Stimulated activated CD8-positive, alpha-beta memory T cell treated with anti-CD3 and anti-CD28 coated beads, Interleukin-12 subunit alpha, Interleukin-12 subunit beta, amount 100 ng/mL, for 24 hours (primary cell): ENCODE data around the gene COX4I2.

ENCODE experiments used
- DNase-seq: peaks from one replicate; pipeline ENCODE4 v3.0.0-alpha.2; 2020; ENCODE audit errors: extremely low read depth

COX4I2 gene

GRCh38 chr20:31676609-31676989, 38.9 kb downstream of the COX4I2 start:
- no peak for DNase-seq

GRCh38 chr20:31677553-31678260, 40.0 kb downstream of the COX4I2 start:
- DNase-seq: no peak

DNA sequence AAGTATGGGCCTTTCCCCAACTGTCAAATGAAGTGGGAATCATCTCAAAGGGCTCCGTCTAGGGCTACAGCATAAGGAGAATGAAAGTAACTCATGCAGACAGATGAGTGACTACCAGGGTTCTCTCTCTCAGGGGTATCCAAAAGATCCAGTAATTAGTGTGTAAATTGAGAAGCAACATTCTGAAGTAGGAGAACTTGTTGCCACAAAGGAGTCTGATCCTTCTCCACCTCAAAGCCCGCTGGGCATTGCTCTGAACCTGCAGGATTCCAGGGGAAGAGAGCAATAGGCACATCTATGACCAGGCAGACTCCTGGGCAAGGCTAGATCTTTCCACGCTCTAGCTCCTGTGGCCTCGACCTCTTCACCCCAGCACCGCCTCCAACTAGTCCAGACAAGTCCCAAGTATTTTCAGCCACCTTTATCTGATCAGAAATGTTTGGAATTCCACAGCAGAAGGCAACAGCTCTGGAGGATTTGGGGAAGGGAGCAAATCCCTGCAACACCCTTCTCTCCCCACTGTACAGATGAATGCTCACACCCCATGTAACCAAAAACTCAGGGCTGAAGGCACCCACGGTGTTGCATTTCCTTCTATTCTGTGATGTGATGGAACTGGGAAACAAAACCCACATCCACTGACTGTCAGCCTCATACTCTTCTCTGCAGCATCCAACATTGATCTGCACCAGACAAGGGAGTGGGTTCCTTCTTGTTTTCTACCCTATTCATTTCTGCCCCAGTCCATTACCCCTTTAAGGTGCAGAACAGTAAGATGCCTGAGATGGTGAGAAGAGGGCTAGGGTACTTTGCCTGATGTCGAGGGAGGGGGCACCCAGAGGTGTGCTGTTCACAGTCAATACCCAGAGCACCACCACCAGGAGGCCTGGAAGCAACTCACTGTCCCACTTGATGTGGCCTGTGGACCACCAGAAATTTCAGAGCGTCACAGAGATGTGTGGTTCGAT, 41.0 kb downstream of the COX4I2 start:
- no peak for DNase-seq

DNA sequence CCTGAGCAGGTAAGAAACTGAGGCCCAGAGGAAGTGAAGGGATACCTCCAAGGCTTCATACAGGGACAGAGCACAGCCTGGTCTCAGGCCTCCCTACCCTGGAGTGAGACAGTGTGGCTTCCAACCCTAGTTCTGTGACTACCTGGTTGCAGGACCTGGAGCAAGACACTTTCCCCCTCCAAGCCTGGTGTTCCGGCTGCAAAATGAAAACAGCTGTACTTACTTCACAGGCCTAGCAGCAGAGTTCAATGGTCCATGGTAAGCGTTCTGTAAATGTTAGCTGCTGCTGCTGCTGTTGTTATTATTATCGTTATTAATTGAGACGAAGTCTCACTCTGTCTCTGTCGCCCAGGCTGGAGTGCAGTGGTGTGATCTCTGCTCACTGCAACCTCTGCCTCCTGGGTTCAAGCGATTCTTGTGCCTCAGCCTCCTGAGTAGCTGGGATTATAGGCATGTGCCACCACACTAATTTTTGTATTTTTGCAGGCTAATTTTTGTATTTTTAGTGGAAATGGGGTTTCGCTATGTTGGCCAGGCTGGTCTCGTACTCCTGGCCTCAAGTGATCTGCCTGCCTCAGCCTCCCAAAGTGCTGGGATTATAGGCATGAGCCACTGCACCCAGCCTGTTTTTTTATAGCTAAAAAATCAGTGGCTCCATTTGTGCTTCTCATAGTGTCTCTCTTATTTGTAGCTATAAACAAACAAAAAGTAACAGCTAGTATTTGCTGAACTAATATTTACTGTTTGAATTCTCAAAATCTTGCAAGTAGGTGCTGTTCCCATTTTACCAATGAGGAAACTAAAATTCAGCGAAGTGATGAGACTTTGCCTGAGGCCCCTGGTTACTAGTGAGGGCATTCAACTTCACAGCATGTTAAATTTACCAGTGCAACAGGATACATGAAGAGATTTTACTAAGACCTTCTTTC, 41.9 kb downstream of the COX4I2 start:
- DNase-seq: no peak

DNA sequence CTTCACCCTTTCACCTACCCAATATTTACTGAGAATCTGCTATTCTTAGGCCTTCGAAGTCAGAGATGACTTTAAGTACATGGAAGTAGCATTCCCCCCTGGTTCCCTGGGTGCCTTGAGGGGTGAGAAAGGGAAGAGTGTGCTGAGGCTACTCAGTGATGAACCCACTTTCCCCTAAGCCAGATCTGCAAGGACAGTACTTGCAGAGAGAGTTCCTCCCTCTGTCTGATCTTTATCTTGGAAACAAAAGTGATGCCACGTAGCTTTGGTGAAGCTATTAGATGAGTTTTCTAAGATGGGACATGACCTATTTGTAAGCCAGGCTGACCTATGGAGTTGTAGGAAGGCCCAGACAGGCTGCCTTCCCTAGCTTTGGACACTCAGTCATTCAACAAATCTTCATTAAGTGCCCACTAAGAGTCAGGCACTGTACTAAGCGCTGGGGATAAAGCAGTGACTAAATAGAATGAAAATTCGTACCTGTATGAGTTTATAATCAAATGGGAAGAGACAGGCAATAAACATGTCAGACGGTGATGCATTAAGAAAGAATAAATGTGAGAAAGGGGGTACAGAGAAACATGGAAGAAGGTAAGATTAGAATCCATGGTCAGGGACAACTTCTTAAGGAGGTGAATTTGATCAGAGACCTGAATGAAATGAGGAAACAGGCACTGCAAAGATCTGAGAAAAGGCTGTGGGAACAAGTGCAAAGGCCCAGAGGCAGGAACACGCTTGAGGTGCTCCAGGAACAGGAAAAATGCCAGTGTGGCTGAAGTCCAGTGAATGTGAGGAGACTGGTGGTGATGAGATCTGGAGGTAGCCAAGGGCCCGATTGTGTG, 42.8 kb downstream of the COX4I2 start:
- no peak for DNase-seq

DNA sequence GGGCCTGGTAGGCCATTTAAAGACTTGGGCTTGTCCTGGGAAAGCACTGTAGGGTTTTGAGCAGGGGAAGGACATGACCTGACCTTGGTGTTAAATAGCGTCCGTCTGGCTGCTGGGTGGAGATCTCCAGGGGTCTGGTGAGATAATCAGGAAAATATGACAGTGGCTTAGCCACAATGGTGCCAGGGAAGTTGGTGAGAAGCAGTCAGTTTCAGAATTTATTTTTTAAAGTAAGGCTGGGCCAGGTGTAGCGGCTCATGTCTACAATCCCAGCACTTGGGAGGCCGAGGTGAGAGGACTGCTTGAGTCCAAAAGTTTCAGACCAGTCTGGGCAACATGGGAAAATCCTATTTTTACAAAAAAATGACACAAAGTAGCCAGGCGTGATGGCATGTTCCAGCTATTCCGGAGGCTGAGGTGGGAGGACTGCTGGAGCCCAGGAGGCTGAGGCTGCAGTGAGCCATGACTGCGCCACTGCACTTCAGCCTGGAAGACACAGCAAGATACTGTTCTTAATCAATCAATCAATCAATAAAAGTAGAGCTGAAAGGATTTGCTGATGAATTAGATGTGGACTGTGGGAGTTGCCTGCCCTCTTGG, 43.5 kb downstream of the COX4I2 start:
- no peak for DNase-seq

DNA sequence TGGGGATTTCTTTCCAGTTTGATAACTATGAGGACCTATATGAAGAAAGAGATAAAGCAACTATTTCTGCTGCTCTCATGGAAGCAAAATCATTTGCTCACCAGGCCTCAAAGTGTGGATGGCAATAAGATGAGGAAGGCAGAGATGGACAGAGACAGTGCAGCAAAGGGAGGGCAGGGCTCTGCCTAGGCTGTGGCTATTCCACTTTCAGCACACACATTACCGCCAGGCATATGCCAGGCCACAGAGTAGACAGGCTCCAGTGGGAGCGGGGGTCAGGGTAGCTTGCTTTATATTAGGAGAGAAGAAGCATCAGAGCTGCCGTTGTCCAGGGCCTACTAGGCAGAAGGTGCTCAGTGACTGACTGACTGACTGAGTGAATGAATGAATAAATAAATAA, 44.1 kb downstream of the COX4I2 start:
- no peak for DNase-seq

DNA sequence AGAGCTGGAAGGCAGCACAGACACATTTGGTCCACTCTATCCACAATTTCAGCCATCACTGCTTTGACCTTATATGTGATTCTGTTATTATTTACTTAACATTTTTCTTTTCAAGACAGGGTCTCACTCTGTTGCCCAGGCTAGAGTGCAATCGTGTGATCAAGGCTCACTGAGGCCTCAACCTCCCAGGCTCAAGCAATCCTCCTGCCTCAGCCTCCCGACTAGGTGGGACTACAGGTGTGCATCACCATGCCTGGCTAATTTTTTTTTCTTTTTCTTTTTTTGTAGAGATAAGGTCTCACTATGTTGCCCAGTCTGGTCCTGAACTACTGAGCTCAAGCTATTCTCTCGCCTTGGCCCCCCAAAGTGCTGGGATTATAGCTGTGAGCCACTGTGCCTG, 44.6 kb downstream of the COX4I2 start:
- DNase-seq: no peak

DNA sequence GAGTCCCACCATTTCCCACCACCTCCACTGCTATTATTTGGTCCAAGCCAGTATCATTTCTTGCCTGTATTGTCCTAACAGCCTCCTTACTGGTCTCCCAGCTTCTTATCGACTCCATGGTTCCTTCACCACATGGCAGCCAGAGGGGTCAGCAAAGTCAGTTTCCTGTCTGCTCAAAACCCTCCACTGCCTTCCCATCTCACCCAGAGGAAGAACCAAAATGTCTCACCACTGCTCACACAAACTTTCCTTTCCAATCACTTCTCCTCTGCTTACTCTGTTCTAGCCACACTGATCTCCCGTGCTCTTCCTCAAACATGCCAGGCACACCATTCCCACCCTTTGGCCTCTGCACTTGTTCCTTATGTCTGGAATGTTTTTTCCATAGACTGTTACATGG, 45.2 kb downstream of the COX4I2 start:
- DNase-seq: no peak

- no peak for DNase-seq
Measured at GRCh38 chr20:31684153-31685015, 46.7 kb downstream of the COX4I2 start.

DNA sequence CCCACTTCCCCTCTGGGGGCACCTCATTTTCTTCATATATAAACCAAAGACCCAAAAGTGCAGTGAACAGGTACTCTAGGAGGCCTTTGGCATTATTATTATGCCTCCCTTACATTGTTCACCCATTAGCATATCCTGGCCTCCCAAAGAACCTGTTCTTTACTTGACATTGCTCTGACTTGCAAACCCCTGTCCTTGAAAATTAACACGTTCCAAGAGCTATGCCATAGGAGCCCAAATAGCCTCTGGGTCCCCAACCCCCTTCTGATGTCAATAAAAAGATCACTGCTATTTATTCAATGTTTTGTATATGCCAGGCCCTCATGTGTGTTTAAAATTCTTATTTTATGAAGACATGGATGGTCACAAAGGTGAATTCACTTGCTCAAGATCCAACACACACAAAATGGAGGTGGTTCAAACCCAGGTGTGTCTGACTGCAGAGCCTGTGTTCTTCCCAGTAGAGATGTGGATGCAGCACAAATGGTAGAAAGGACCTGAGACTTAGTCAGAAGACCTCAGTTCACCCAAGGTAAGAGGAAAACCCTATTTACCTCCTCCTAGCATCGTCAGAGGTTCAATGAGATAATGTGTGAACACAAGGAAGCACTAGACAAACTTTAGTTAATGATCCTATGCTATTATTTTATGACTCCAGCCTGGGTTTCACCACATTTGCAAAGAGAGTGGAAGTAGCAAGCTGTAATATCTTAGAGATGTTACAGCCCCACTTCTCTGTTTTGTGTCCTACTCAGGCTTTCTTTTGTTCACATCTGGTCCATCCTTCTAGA, 48.3 kb downstream of the COX4I2 start:
- DNase-seq: no peak

- no peak for DNase-seq
Measured at GRCh38 chr20:31687777-31688176, 50.1 kb downstream of the COX4I2 start.

GRCh38 chr20:31689141-31689540, 51.4 kb downstream of the COX4I2 start:
- no peak for DNase-seq

DNA sequence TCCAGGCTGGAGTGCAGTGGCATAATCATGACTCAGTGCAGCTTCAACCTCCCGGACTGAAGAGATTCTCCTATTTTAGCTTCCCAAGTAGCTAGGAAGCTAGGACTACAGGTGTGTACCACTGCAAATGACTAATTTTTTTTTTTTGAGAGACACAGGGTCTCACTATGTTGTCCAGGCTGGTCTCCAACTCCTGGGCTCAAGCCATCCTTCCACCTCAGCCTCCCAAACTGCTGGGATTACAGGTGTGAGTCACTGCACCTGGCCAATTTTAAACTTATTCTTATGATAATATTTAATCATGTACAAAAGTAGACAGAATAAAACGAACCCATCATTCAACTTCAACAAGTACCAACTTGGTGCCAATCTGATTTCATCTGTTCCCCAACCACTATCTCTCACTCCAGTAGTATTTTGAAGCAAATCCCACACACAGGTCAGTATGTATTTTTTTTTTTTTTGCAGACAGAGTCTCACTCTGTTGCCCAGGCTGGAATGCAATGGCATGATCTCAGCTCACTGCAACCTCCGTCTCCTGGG, 52.5 kb downstream of the COX4I2 start:
- no peak for DNase-seq

- no peak for DNase-seq
Measured at GRCh38 chr20:31691646-31692275, 54.0 kb downstream of the COX4I2 start.

DNA sequence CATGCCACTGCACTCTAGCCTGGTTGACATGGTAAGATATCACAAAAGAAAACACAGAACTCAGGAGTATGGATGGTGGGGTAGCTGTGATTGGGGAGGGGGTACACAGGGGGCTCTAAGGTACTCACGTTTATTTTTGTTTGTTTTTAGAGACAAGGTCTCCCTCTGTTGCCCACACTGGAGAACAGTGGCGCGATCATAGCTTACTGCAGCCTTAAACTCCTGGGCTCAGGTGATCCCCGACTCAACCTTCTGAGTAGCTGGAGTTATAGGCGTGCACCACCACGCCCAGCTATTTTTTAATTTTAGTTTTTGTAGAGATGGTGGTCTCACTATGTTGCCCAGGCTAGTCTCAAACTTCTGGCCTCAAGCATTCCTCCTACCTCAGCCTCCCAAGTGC, 55.7 kb downstream of the COX4I2 start:
- DNase-seq: no peak

DNA sequence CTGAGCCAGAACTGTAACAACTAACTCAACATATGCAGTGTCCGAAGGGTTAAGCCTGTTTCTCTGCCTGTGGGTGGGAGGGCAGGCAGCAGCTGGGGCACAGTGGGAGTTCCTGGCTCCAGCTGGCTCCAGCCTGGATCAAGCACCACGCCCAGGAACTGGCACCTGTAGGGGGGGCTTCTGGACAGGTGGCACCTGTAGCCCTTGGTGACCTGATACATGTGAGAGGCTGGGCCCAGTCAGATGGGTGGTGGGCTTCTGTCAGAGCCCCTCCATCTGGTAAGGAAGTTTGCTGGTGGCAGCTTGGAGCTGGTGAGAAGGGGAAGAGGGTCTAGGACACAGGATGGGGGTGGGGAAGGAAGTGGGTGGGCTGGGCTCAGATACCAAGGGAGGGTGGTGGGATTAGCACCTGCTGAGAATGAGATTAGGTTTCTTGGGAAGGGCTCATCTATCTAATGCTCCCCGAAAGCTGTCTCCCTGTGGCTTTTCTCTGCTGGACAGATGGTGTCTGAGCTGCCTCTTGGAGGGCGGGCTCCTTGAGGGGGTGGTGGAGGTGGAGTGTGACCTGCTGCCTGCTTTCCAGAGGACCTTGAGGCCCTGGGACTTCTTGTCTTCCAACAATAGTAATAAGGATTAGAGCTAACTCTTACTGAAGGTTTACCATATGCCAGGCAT, 56.4 kb downstream of the COX4I2 start:
- DNase-seq: no peak
